HAP-1 (cell line): Measurements from ENCODE around the gene PPBP.
"Not testable (repeated sequence)": the region's sequence is repeated elsewhere in the genome, so short reads cannot be mapped to it uniquely, and the experiment has no call there.

ENCODE experiments used
- DNase-seq, 2 experiments: peaks; one replicate each; pipeline ENCODE4 v3.0.0-alpha.2; 2016 to 2020; ENCODE audit warnings: low spot score in 2 of 2
- H3K27me3 ChIP-seq: fragments of 250-450 bp; sonication (Bioruptor Pico); 2 replicates; pipeline ENCODE4 v1.5.1; 2020; ENCODE audit warnings: low read depth, mild to moderate bottlenecking, moderate library complexity
- H3K36me3 ChIP-seq: fragments of 250-450 bp; sonication (Bioruptor Pico); replicated peaks from 2 replicates; pipeline ENCODE4 v1.5.1; 2020; ENCODE audit warnings: mild to moderate bottlenecking
- H3K4me1 ChIP-seq: fragments of 250-450 bp; sonication (Bioruptor Pico); 2 replicates; pipeline ENCODE4 v1.5.1; 2020; ENCODE audit warnings: mild to moderate bottlenecking
- H3K4me3 ChIP-seq: fragments of 250-450 bp; sonication (Bioruptor Pico); 2 replicates; pipeline ENCODE4 v1.5.1; 2020; ENCODE audit warnings: mild to moderate bottlenecking, moderate library complexity
- H3K9me3 ChIP-seq: fragments of 250-450 bp; sonication (Bioruptor Pico); 2 replicates; pipeline ENCODE4 v1.5.1; 2020; ENCODE audit warnings: mild to moderate bottlenecking, moderate library complexity
- in situ Hi-C: fragments of 300-500 bp; cut with MboI; formaldehyde crosslinking; loops from 3 replicates; pipeline ENCODE4 v1.14.3; 2020; ENCODE audit warnings: low sequenced_read_pairs, inconsistent platforms, mixed read lengths

PPBP gene

GRCh38 chr4:73950376-73950920 is 37.5 kb downstream of the PPBP start:
- H3K4me3 ChIP-seq, H3K4me1 ChIP-seq, H3K27me3 ChIP-seq, H3K9me3 ChIP-seq, in situ Hi-C loops, H3K36me3 ChIP-seq, DNase-seq: not testable (repeated sequence)

DNA sequence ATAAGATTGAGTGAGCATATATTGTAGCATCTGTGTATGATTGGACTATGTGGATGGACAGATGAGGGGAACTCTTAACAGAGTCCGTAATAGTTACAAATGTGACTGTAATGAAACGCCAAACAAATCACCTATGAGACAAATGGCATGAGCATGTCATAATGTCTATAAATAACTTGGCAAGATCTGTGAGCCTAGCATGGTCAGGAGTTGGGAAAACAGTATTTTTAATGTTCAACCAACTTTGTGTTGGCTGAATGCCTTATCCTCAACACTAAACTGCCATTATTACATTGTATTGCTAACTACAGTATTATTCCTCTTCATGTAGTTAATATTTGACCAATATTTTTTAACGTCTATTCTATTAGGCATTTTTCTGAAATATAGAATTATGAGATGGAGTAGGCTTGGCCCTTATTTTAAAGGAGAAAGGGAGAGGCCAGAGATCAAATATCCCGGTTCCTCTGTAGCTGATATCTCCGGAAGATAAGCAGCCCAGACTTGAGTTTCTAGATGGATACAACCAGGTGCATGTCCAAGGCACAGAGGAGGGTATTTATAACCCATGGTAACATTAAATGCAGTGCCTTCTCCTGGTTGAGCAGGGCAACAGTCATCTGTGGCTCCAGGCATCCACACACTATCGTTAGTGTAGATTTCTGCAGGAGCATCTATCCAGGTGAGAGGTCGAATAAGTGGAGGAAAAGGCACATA is 38.8 kb downstream of the PPBP start:
- Histone ChIP-seq H3K27me3 (no peaks in the 10 kb centered on the region), H3K9me3 (no peaks in the 10 kb centered on the region), H3K4me1 (no peaks in the 10 kb centered on the region), H3K36me3 (no peaks in the 10 kb centered on the region), H3K4me3 (no peak overlapping the region)
- in situ Hi-C loops: no loop called here
- DNase-seq: no peak

GRCh38 chr4:73948291-73948690 is 39.7 kb downstream of the PPBP start:
- in situ Hi-C loops: no loop called here
- Histone ChIP-seq H3K27me3 (no peaks in the 10 kb centered on the region), H3K36me3 (no peaks in the 10 kb centered on the region), H3K9me3 (no peaks in the 10 kb centered on the region), H3K4me1 (no peaks in the 10 kb centered on the region), H3K4me3 (no peak overlapping the region)
- no peak for DNase-seq

DNA sequence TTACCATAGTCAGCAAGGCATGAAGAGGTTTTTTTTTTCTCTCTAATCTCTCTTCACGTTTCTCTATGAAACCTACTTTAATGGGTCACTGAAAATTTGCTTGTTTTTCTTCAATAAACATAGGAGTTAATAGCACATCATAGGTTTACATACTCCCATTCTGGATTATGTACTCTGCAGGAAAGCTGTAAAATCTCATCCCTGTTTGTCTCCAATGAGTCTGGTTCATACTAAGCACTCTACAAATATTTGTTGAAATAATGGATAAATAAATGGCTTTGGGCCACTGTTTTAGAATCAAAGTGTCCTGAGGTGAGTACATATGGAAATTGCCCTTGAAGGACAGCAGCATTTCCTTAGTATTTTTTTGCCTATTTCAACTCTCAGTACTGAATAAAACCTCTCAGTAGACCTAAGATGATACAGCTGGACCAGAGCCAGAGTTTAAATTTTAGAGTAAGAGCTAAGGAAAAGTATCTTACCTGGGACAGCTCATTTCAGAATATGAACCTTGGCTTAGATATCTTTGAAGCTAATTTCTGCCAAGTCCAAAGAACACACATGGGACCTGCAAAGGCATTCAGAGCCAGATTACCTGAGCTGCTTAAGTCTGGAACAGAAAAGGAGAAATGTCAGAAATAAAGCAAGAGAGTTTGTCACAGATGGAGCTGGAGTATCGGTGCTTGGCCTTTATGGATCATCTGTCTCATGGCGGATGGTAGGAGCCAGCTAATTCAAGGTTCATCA is 40.6 kb downstream of the PPBP start:
- no peaks in the 10 kb centered on the region for H3K36me3 ChIP-seq
- no peak overlapping the region for H3K4me3 ChIP-seq
- no peaks in the 10 kb centered on the region for H3K4me1 ChIP-seq
- H3K9me3 ChIP-seq: no peaks in the 10 kb centered on the region
- no peak for DNase-seq
- H3K27me3 ChIP-seq: no peaks in the 10 kb centered on the region
- in situ Hi-C loops: no loop called here

DNA sequence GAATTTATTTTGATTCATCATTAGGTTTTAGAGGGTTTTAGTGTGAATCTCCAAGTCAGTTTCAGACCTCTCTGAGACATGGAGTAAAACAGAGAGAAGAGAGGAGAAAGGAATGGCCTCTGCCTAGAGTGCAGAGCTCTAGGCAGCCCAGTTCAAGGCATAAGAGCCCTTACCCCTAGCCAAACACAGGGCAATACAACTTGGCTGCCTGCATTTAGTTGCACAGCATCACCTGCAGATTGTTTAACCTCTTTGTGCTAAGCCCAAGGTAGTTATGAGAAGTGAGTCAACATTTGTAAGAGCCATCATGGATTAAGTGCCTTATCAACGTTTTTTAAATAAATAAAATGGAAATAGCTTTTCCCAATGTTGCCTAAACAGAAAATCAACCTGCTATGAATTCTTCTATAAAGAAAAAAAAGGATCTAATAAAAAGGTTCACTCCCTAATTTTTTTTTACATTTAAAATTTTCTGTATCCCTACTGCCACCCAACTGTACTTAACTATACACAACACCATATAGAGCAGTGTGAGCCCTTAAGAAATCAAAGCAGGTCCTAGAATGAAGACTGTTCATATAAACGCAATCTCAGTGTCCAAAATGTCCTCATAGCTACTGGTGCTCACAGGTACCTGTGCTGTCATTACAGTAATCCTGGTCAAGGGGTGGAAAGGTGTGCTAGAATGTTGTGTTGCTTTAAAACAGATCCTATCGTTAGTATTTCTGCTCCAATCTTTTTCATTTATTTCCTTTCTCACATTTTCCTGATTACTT is 42.1 kb downstream of the PPBP start:
- no peaks in the 10 kb centered on the region for H3K36me3 ChIP-seq
- H3K4me3 ChIP-seq: no peak overlapping the region
- no peak for DNase-seq
- no peaks in the 10 kb centered on the region for H3K9me3 ChIP-seq
- in situ Hi-C loops: no loop called here
- no peaks in the 10 kb centered on the region for H3K4me1 ChIP-seq
- H3K27me3 ChIP-seq: no peaks in the 10 kb centered on the region

DNA sequence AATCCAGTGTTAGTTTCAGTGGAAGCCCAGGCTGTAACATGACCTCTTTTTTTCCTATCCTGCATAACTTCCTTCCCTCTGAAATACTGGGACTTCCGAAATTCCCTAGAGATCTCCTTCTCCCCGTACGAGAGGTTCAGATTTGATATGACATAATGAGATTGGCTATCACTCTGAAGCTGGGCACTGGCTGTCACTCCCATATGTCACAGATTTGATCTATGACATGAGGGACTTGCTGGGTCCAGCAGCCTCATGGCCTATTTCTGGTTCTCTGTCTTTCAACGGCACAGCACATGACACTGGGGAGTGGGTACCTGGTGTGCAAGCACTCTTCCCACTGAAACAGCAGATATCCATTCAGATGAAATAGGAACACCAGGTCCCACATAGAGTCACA is 42.9 kb downstream of the PPBP start:
- Histone ChIP-seq H3K27me3 (no peaks in the 10 kb centered on the region), H3K9me3 (no peaks in the 10 kb centered on the region), H3K4me1 (no peaks in the 10 kb centered on the region), H3K36me3 (no peaks in the 10 kb centered on the region), H3K4me3 (no peak overlapping the region)
- no peak for DNase-seq
- in situ Hi-C loops: no loop called here

- in situ Hi-C loops: no loop called here
Observed at GRCh38 chr4:73944061-73944875, 43.7 kb downstream of the PPBP start.

GRCh38 chr4:73943555-73943954 is 44.4 kb downstream of the PPBP start:
- Histone ChIP-seq H3K4me3 (no peak overlapping the region), H3K36me3 (no peaks in the 10 kb centered on the region), H3K4me1 (no peaks in the 10 kb centered on the region), H3K9me3 (no peaks in the 10 kb centered on the region), H3K27me3 (no peaks in the 10 kb centered on the region)
- in situ Hi-C loops: no loop called here
- no peak for DNase-seq

More at GRCh38 chr4:73944061-73944875, 43.7 kb downstream of the PPBP start:
- Histone ChIP-seq H3K36me3 (no peaks in the 10 kb centered on the region), H3K4me1 (no peaks in the 10 kb centered on the region), H3K9me3 (no peaks in the 10 kb centered on the region), H3K27me3 (no peaks in the 10 kb centered on the region), H3K4me3 (no peak overlapping the region)
- no peak for DNase-seq

DNA sequence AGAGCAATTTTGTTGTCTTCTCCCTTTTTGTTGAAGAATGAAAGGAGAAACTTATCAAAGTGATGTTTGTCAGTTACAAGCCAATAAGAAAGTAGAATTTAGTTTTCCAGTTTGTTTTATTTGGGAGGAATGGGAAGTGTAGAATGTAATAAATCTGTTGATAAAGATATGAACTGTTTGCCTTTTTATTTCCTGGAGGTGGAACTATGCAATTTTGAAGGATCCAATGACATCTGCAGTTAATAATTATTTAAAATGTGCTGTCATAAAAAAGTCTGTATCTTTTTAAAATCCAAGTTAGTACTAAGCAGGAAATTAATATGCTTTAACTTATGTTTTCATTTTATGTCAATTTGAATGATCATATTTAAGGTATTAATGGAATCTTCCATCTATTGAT is 51.0 kb downstream of the PPBP start:
- Histone ChIP-seq H3K27me3 (no peaks in the 10 kb centered on the region), H3K9me3 (no peaks in the 10 kb centered on the region), H3K4me3 (no peak overlapping the region), H3K4me1 (no peaks in the 10 kb centered on the region), H3K36me3 (no peaks in the 10 kb centered on the region)
- in situ Hi-C loops: no loop called here
- no peak for DNase-seq
